Central memory CD8-positive, alpha-beta T cell (primary cell): Measurements from ENCODE around the gene ZRANB2.
A peak's percentile ranks its signal among the peaks of the same experiment; 100 is the strongest.

Experiments
- ATAC-seq: fragments of 150-1000 bp; cut with Tn5 transposase; replicated peaks from 2 replicates; pipeline ENCODE4 v1.10.0; 2022; ENCODE audit warnings: mild to moderate bottlenecking, moderate FRiP score, moderate number of reproducible peaks; ENCODE audit not compliant: poor library complexity, severe bottlenecking; ENCODE audit errors: extremely low read depth
- DNase-seq, 2 donors: peaks; one replicate each; pipeline ENCODE4 v3.0.0; 2021; ENCODE audit warnings: low spot score in 2 of 2
- H3K27ac Mint-ChIP-seq: one replicate; pipeline ENCODE4 v1.8.0; 2022; ENCODE audit warnings: low read depth, mild to moderate bottlenecking, moderate library complexity, mixed read lengths
- H3K27me3 Mint-ChIP-seq: one replicate; pipeline ENCODE4 v1.8.0; 2022; ENCODE audit warnings: mixed read lengths
- H3K36me3 Mint-ChIP-seq: one replicate; pipeline ENCODE4 v1.8.0; 2022; ENCODE audit warnings: mild to moderate bottlenecking, moderate library complexity, mixed read lengths; ENCODE audit not compliant: insufficient read depth
- H3K4me1 Mint-ChIP-seq: one replicate; pipeline ENCODE4 v1.8.0; 2022; ENCODE audit warnings: mixed read lengths
- H3K4me3 Mint-ChIP-seq: one replicate; pipeline ENCODE4 v1.8.0; 2022; ENCODE audit warnings: mild to moderate bottlenecking, moderate library complexity, mixed read lengths
- H3K9me3 Mint-ChIP-seq: one replicate; pipeline ENCODE4 v1.8.0; 2022; ENCODE audit warnings: mixed read lengths

The ZRANB2 gene

GRCh38 chr1:71053146-71053545, 27.7 kb downstream of the ZRANB2 start:
- Mint-ChIP-seq H3K4me1 (peaks cover 6% of the 10 kb centered on the region), H3K27ac (no peak overlapping the region), H3K4me3 (no peak overlapping the region), H3K36me3 (peaks cover 7% of the 10 kb centered on the region), H3K27me3 (peaks cover 9% of the 10 kb centered on the region), H3K9me3 (no peaks in the 10 kb centered on the region)
- DNase-seq (no peak), ATAC-seq (no peak)

- no peak for DNase-seq
- Mint-ChIP-seq H3K9me3 (no peaks in the 10 kb centered on the region), H3K27me3 (peaks cover 40% of the 10 kb centered on the region), H3K4me3 (no peak overlapping the region), H3K4me1 (peaks cover 16% of the 10 kb centered on the region), H3K27ac (no peak overlapping the region), H3K36me3 (no peaks in the 10 kb centered on the region)
- peak; percentile 37 for ATAC-seq
Measured at GRCh38 chr1:71049951-71050598, 30.8 kb downstream of the ZRANB2 start.

- H3K9me3 Mint-ChIP-seq: no peaks in the 10 kb centered on the region
- peak; percentile 42 for ATAC-seq
- peaks cover 16% of the 10 kb centered on the region for H3K4me1 Mint-ChIP-seq
- DNase-seq: peak in 1 of 2 donors; percentile 22
- peak within 1 kb of the TSS; percentile 77 for H3K4me3 Mint-ChIP-seq
- no peak within 1 kb of the TSS for H3K27ac Mint-ChIP-seq
- peaks cover 47% of the 10 kb centered on the region for H3K27me3 Mint-ChIP-seq
- no peaks in the 10 kb centered on the region for H3K36me3 Mint-ChIP-seq
Measured at GRCh38 chr1:71047635-71048607, 32.9 kb downstream of the ZRANB2 start, which contains the start of gene PTGER3. Gene PTGER3 (minus strand): TSS chr1:71047816. CDS start chr1:71047577, 239 bp downstream.

- H3K27ac Mint-ChIP-seq: no peak overlapping the region
- H3K4me1 Mint-ChIP-seq: peaks cover 16% of the 10 kb centered on the region
- H3K36me3 Mint-ChIP-seq: no peaks in the 10 kb centered on the region
- peaks cover 47% of the 10 kb centered on the region for H3K27me3 Mint-ChIP-seq
- peak overlapping the region; percentile 77 for H3K4me3 Mint-ChIP-seq
- no peaks in the 10 kb centered on the region for H3K9me3 Mint-ChIP-seq
- DNase-seq (no peak), ATAC-seq (peak; percentile 27)
Measured at GRCh38 chr1:71046891-71047634, 33.8 kb downstream of the ZRANB2 start.

- no peak for DNase-seq
- Mint-ChIP-seq H3K4me3 (no peak overlapping the region), H3K27me3 (peaks cover 61% of the 10 kb centered on the region)
Measured at GRCh38 chr1:71045463-71046028, 35.3 kb downstream of the ZRANB2 start.

GRCh38 chr1:71044833-71045232, 36.0 kb downstream of the ZRANB2 start:
- DNase-seq (no peak), ATAC-seq (no peak)
- no peaks in the 10 kb centered on the region for H3K36me3 Mint-ChIP-seq
- no peak overlapping the region for H3K27ac Mint-ChIP-seq
- H3K4me1 Mint-ChIP-seq: peaks cover 16% of the 10 kb centered on the region
- H3K4me3 Mint-ChIP-seq: no peak overlapping the region
- peaks cover 68% of the 10 kb centered on the region for H3K27me3 Mint-ChIP-seq
- H3K9me3 Mint-ChIP-seq: no peaks in the 10 kb centered on the region

More at GRCh38 chr1:71045463-71046028, 35.3 kb downstream of the ZRANB2 start:
- peaks cover 16% of the 10 kb centered on the region for H3K4me1 Mint-ChIP-seq
- H3K9me3 Mint-ChIP-seq: no peaks in the 10 kb centered on the region
- H3K27ac Mint-ChIP-seq: no peak overlapping the region
- H3K36me3 Mint-ChIP-seq: no peaks in the 10 kb centered on the region
- no peak for ATAC-seq

GRCh38 chr1:71043065-71043464, 37.8 kb downstream of the ZRANB2 start:
- DNase-seq (no peak), ATAC-seq (no peak)
- Mint-ChIP-seq H3K27ac (no peak overlapping the region), H3K9me3 (no peaks in the 10 kb centered on the region), H3K4me3 (no peak overlapping the region), H3K4me1 (peaks cover 14% of the 10 kb centered on the region), H3K27me3 (peaks cover 73% of the 10 kb centered on the region), H3K36me3 (no peaks in the 10 kb centered on the region)

- DNase-seq: no peak
- Mint-ChIP-seq H3K9me3 (no peaks in the 10 kb centered on the region), H3K4me3 (no peak overlapping the region), H3K27ac (no peak overlapping the region), H3K36me3 (no peaks in the 10 kb centered on the region), H3K4me1 (peaks cover 7% of the 10 kb centered on the region), H3K27me3 (peaks cover 61% of the 10 kb centered on the region)
- no peak for ATAC-seq
Measured at GRCh38 chr1:71041806-71042205, 39.0 kb downstream of the ZRANB2 start.

- DNase-seq (no peak), ATAC-seq (no peak)
- Mint-ChIP-seq H3K4me1 (no peaks in the 10 kb centered on the region), H3K9me3 (no peaks in the 10 kb centered on the region), H3K36me3 (no peaks in the 10 kb centered on the region), H3K27ac (no peak overlapping the region), H3K4me3 (no peak overlapping the region), H3K27me3 (peaks cover 56% of the 10 kb centered on the region)
Measured at GRCh38 chr1:71039661-71040262, 41.1 kb downstream of the ZRANB2 start.

- Mint-ChIP-seq H3K36me3 (no peaks in the 10 kb centered on the region), H3K4me1 (no peaks in the 10 kb centered on the region), H3K9me3 (no peaks in the 10 kb centered on the region), H3K27ac (no peak overlapping the region), H3K4me3 (no peak overlapping the region), H3K27me3 (peaks cover 52% of the 10 kb centered on the region)
- ATAC-seq: no peak
- no peak for DNase-seq
Measured at GRCh38 chr1:71038942-71039341, 41.9 kb downstream of the ZRANB2 start.

GRCh38 chr1:71037829-71038620, 42.8 kb downstream of the ZRANB2 start:
- ATAC-seq: no peak
- no peak overlapping the region for H3K4me3 Mint-ChIP-seq
- H3K36me3 Mint-ChIP-seq: no peaks in the 10 kb centered on the region
- peaks cover 52% of the 10 kb centered on the region for H3K27me3 Mint-ChIP-seq
- no peak for DNase-seq
- no peak overlapping the region for H3K27ac Mint-ChIP-seq
- H3K9me3 Mint-ChIP-seq: no peaks in the 10 kb centered on the region
- H3K4me1 Mint-ChIP-seq: no peaks in the 10 kb centered on the region
